C1 segment of cervical spinal cord (tissue), 14 donors: ENCODE data around the gene CD160.
A peak's percentile ranks its signal among the peaks of the same experiment; 100 is the strongest.
"Not testable (repeated sequence)": the region's sequence is repeated elsewhere in the genome, so short reads cannot be mapped to it uniquely, and the experiment has no call there.

Experiments
- DNase-seq, 14 donors: peaks; one replicate each; lab custom pipeline; 2025; lab: John Stamatoyannopoulos, UW

Gene CD160

GRCh38 chr1:145758116-145758515 is 38.8 kb downstream of the CD160 start:
- DNase-seq: peak in 3 of 14 donors; percentile 10 to 97 (median 28)

- no peak for DNase-seq
Measured at GRCh38 chr1:145758575-145758974, 39.3 kb downstream of the CD160 start.

GRCh38 chr1:145759721-145760120 is 40.4 kb downstream of the CD160 start:
- no peak for DNase-seq

- DNase-seq: not testable (repeated sequence)
Measured at GRCh38 chr1:145760395-145760949, 41.2 kb downstream of the CD160 start.

- not testable (repeated sequence) for DNase-seq
Measured at GRCh38 chr1:145761498-145761897, 42.2 kb downstream of the CD160 start.

- not testable (repeated sequence) for DNase-seq
Measured at GRCh38 chr1:145762001-145762400, 42.7 kb downstream of the CD160 start.

GRCh38 chr1:145764231-145764940 is 45.1 kb downstream of the CD160 start:
- DNase-seq: not testable (repeated sequence)

- DNase-seq: not testable (repeated sequence)
Measured at GRCh38 chr1:145765127-145765526, 45.8 kb downstream of the CD160 start.

- not testable (repeated sequence) for DNase-seq
Measured at GRCh38 chr1:145765585-145766360, 46.5 kb downstream of the CD160 start.

GRCh38 chr1:145766926-145767325 is 47.6 kb downstream of the CD160 start:
- DNase-seq: not testable (repeated sequence)

- not testable (repeated sequence) for DNase-seq
Measured at GRCh38 chr1:145768004-145768403, 48.7 kb downstream of the CD160 start.

- DNase-seq: no peak
Measured at GRCh38 chr1:145771056-145771455, 51.8 kb downstream of the CD160 start.

- no peak for DNase-seq
Measured at GRCh38 chr1:145773423-145773822, 54.1 kb downstream of the CD160 start.

- peak in 1 of 14 donors; percentile 12 for DNase-seq
Measured at GRCh38 chr1:145777357-145778145, 58.3 kb downstream of the CD160 start.

GRCh38 chr1:145778146-145778540 is 58.8 kb downstream of the CD160 start:
- no peak for DNase-seq

- DNase-seq: no peak
Measured at GRCh38 chr1:145782272-145783099, 63.2 kb downstream of the CD160 start.

GRCh38 chr1:145784409-145784808 is 65.1 kb downstream of the CD160 start:
- DNase-seq: peak in 1 of 14 donors; percentile 25

- DNase-seq: no peak
Measured at GRCh38 chr1:145785547-145785946, 66.2 kb downstream of the CD160 start.

GRCh38 chr1:145786271-145786670 is 67.0 kb downstream of the CD160 start:
- no peak for DNase-seq

GRCh38 chr1:145788580-145788979 is 69.3 kb downstream of the CD160 start:
- DNase-seq: no peak
